Endothelial cell of umbilical vein (primary cell): Measurements from ENCODE around the gene CCBE1. TPM values are rescaled to one million over a fixed set of nuclear protein-coding genes. Genes with fewer than 3 reads are reported as not detected.

ENCODE experiments used
- BruUV-seq: library from RNA; stranded (reverse); fragments of 400-500 nt; replicated peaks from 2 replicates; lab custom pipeline; 2021; lab: Mats Ljungman, UMichigan
- CTCF ChIA-PET: fragments of 300-600, 350-600 bp; sonication (Branson Sonifier 250); formaldehyde crosslinking; loops from one replicate; lab custom pipeline; 2021; ENCODE audit warnings: antibody characterized with exemption, inconsistent platforms; lab: Charles Lee
- POLR2A ChIA-PET: fragments of 300-600, 350-600 bp; sonication (Branson Sonifier 250); formaldehyde crosslinking; loops from one replicate; lab custom pipeline; 2021; ENCODE audit warnings: antibody characterized with exemption, inconsistent platforms; lab: Charles Lee
- DNase-seq: peaks from one replicate; pipeline ENCODE4 v3.0.0-alpha.2; 2011; ENCODE audit warnings: low read depth, low spot score
- FAIRE-seq: peaks from 2 replicates; lab custom pipeline; 2011; peaks lifted over from hg19 to GRCh38; lab: Jason Lieb, UNC
- H2AFZ ChIP-seq: 2 replicates; pipeline ENCODE4 v1.6.0; 2012; ENCODE audit warnings: low read depth, low read length, control low read depth, inconsistent platforms
- H3K27ac ChIP-seq: 2 replicates; pipeline ENCODE4 v1.5.1; 2011; ENCODE audit warnings: low read depth, mild to moderate bottlenecking, control low read depth, low read length, moderate library complexity; ENCODE audit not compliant: insufficient read depth
- H3K27me3 ChIP-seq, 2 experiments: 2 replicates each; pipeline versions ENCODE4 v1.6.0 to v1.6.1; 2011; ENCODE audit warnings: low read length in 2 of 2, mixed read lengths in 1 of 2; ENCODE audit not compliant: control insufficient read depth in 2 of 2, insufficient read depth in 2 of 2
- H3K36me3 ChIP-seq, 2 experiments: 2 replicates in 1 of 2; 3 replicates in 1 of 2; pipeline ENCODE4 v1.5.1; 2011; ENCODE audit warnings: low read length in 2 of 2, mild to moderate bottlenecking in 1 of 2, moderate library complexity in 1 of 2; ENCODE audit not compliant: control insufficient read depth in 2 of 2, insufficient read depth in 2 of 2; ENCODE audit errors: extremely low read depth in 1 of 2
- H3K4me1 ChIP-seq: 3 replicates; pipeline ENCODE4 v1.5.1; 2011; ENCODE audit warnings: mild to moderate bottlenecking, low read length; ENCODE audit not compliant: control insufficient read depth, insufficient read depth; ENCODE audit errors: extremely low read depth
- H3K4me2 ChIP-seq: 2 replicates; pipeline ENCODE4 v1.6.1; 2011; ENCODE audit warnings: low read length, control low read depth, mixed read lengths; ENCODE audit not compliant: insufficient read depth
- H3K4me3 ChIP-seq, 3 experiments: fragments of 200-600 bp in 1 of 3; sonication (generic), shearing (Covaris generic) in 1 of 3; replicated peaks in 1 of 3; 2 replicates each; pipeline ENCODE4 v1.5.1; 2011 to 2016; ENCODE audit warnings: control low read depth in 3 of 3, low read length in 3 of 3, mild to moderate bottlenecking in 2 of 3, inconsistent platforms in 1 of 3, low read depth in 1 of 3, moderate library complexity in 1 of 3; ENCODE audit not compliant: insufficient read depth in 1 of 3
- H3K79me2 ChIP-seq: 2 replicates; pipeline ENCODE4 v1.6.0; 2012; ENCODE audit warnings: low read length, inconsistent platforms; ENCODE audit not compliant: control insufficient read depth, insufficient read depth
- H3K9ac ChIP-seq: replicated peaks from 2 replicates; pipeline ENCODE3; 2011; ENCODE audit warnings: low read length, control low read depth; ENCODE audit not compliant: insufficient read depth; ENCODE audit errors: extremely low read depth
- H3K9me1 ChIP-seq: replicated peaks from 3 replicates; pipeline ENCODE4 v1.6.0; 2011; ENCODE audit warnings: mild to moderate bottlenecking, low read length; ENCODE audit not compliant: control insufficient read depth, insufficient read depth; ENCODE audit errors: extremely low read depth
- H3K9me3 ChIP-seq: replicated peaks from 2 replicates; pipeline ENCODE4 v1.5.1; 2012; ENCODE audit warnings: low read length, inconsistent platforms; ENCODE audit not compliant: control insufficient read depth, insufficient read depth
- H4K20me1 ChIP-seq: replicated peaks from 2 replicates; pipeline ENCODE3; 2011; ENCODE audit warnings: mild to moderate bottlenecking, low read length; ENCODE audit not compliant: control insufficient read depth, insufficient read depth; ENCODE audit errors: extremely low read depth
- EZH2 ChIP-seq: IDR thresholded peaks from 2 replicates; pipeline ENCODE4 v1.6.1; 2012; ENCODE audit warnings: borderline replicate concordance, low read depth, mild to moderate bottlenecking, moderate library complexity, low read length, inconsistent platforms; ENCODE audit not compliant: severe bottlenecking
- FOS ChIP-seq: IDR thresholded peaks from 2 replicates; pipeline ENCODE4 v1.6.1; 2011; ENCODE audit warnings: mild to moderate bottlenecking, low read length, moderate library complexity, borderline replicate concordance; ENCODE audit not compliant: insufficient read depth
- GATA2 ChIP-seq: IDR thresholded peaks from 2 replicates; pipeline ENCODE4 v1.7.0; 2011; ENCODE audit warnings: low read depth, mild to moderate bottlenecking, moderate library complexity, mixed read lengths, low read length; ENCODE audit not compliant: insufficient read length, insufficient read depth
- JUN ChIP-seq: IDR thresholded peaks from 2 replicates; pipeline ENCODE4 v1.6.1; 2011; ENCODE audit warnings: borderline replicate concordance, low read depth; ENCODE audit not compliant: insufficient read length, insufficient read depth
- MYC ChIP-seq: IDR thresholded peaks from one replicate; pipeline ENCODE4 v1.6.1; 2011; ENCODE audit warnings: mild to moderate bottlenecking, low read depth, low read length
- POLR2A ChIP-seq: IDR thresholded peaks from 2 replicates; pipeline ENCODE4 v1.6.1; 2012; ENCODE audit warnings: low read depth, mild to moderate bottlenecking, control low read depth, low read length
- POLR2AphosphoS5 ChIP-seq: IDR thresholded peaks from 2 replicates; pipeline ENCODE4 v1.6.1; 2012; ENCODE audit warnings: low read depth, mild to moderate bottlenecking, control low read depth, low read length, moderate library complexity; ENCODE audit not compliant: insufficient read depth
- dilution Hi-C: fragments of 300-500 bp; cut with MboI; formaldehyde crosslinking; loops from one replicate; pipeline ENCODE4 v1.15.0; 2019; ENCODE audit warnings: low sequenced_read_pairs; ENCODE audit not compliant: extremely low pct_ligation_motif_present
- intact Hi-C: fragments of 100-400 bp; cut with micrococcal nuclease; formaldehyde crosslinking; loops from one replicate; pipeline ENCODE4 v1.10.0; 2022
- polyA plus RNA-seq, 4 experiments: library from polyadenylated mRNA; depleted of rRNA in 3 of 4; stranded (reverse) in 3 of 4; unstranded in 1 of 4; fragments of >200 nt; gene quantifications; 2 replicates each; pipeline versions ENCODE4 v1.2.1 to v1.2.3, GENCODE V29; 2011 to 2012; ENCODE audit warnings: missing spikeins in 1 of 4
- total RNA-seq: library from RNA; stranded (reverse); gene quantifications from 2 replicates; pipeline ENCODE4 v1.2.3, GENCODE V29; 2021
- TF ChIP-seq, protein P1 (sequence below), 2 donors: IDR thresholded peaks; 1 replicate in 1 of 2; 2 replicates in 1 of 2; pipeline ENCODE4 v1.5.1; 2011; ENCODE audit warnings: low read length in 2 of 2, mild to moderate bottlenecking in 2 of 2, moderate library complexity in 2 of 2, control low read depth in 1 of 2, inconsistent platforms in 1 of 2, low read depth in 1 of 2; ENCODE audit not compliant: insufficient read depth in 1 of 2; ENCODE audit errors: extremely low read depth in 1 of 2
- TF ChIP-seq, protein P2 (sequence below): IDR thresholded peaks from 2 replicates; pipeline ENCODE4 v1.6.1; 2011; ENCODE audit not compliant: insufficient read depth, insufficient read length

CCBE1 gene
- total and polyA plus RNA-seq, 2 donors (not counting 3 experiments of a cell fraction or from before 2014, with no cell fraction given): 0.04 TPM; not detected in 1

DNA sequence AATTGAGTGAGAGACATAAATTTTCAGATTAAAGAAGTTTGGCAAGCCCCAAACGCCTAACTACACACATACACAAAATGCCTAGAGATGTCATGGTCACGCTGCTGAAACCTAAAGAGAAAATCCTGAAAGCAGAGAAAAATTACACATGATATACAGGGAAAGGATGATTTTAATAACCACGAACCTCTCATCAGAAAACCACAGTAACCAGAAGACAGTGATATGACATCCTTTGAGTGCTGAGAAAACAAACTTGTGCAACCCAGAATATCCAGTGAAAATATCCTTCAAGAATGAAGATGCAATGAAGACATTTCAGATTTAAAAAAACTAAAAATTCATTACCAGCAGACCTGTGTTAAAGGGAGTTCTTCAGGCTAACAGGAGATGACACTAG lies 215.8 kb downstream of the CCBE1 start:
- H3K4me3 ChIP-seq: no peak overlapping the region
- H4K20me1 ChIP-seq: no peaks in the 10 kb centered on the region
- intact Hi-C loops: no loop called here
- no peak overlapping the region for H3K27ac ChIP-seq
- no peaks in the 10 kb centered on the region for H3K9me3 ChIP-seq
- dilution Hi-C loops: no loop called here
- DNase-seq (no peak), FAIRE-seq (no peak)
- H3K27me3 ChIP-seq: no peaks in the 10 kb centered on the region
- H3K9me1 ChIP-seq: no peaks in the 10 kb centered on the region
- CTCF ChIA-PET: no interaction called here
- no peaks in the 10 kb centered on the region for H3K36me3 ChIP-seq
- no peak for TF ChIP-seq JUN
- TF ChIP-seq, protein P1, sequence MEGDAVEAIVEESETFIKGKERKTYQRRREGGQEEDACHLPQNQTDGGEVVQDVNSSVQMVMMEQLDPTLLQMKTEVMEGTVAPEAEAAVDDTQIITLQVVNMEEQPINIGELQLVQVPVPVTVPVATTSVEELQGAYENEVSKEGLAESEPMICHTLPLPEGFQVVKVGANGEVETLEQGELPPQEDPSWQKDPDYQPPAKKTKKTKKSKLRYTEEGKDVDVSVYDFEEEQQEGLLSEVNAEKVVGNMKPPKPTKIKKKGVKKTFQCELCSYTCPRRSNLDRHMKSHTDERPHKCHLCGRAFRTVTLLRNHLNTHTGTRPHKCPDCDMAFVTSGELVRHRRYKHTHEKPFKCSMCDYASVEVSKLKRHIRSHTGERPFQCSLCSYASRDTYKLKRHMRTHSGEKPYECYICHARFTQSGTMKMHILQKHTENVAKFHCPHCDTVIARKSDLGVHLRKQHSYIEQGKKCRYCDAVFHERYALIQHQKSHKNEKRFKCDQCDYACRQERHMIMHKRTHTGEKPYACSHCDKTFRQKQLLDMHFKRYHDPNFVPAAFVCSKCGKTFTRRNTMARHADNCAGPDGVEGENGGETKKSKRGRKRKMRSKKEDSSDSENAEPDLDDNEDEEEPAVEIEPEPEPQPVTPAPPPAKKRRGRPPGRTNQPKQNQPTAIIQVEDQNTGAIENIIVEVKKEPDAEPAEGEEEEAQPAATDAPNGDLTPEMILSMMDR (IDR thresholded peaks at IDR 0.05; ENCODE audit: extremely low read depth in 1 of 2, insufficient read depth in 1 of 2, low read depth in 1 of 2, low read length in 2 of 2): no peak
- TF ChIP-seq, protein P2, sequence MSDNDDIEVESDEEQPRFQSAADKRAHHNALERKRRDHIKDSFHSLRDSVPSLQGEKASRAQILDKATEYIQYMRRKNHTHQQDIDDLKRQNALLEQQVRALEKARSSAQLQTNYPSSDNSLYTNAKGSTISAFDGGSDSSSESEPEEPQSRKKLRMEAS: no peak
- TF ChIP-seq EZH2: no peak
- TF ChIP-seq POLR2AphosphoS5: no peak
- TF ChIP-seq FOS: no peak
- no peak for TF ChIP-seq GATA2
- no peak for TF ChIP-seq MYC
- TF ChIP-seq POLR2A: no peak
- H3K4me1 ChIP-seq: no peaks in the 10 kb centered on the region
- POLR2A ChIA-PET: no interaction called here
- H3K4me2 ChIP-seq: no peak overlapping the region
- no peak overlapping the region for H2AFZ ChIP-seq
- H3K79me2 ChIP-seq: no peaks in the 10 kb centered on the region
- no TSS peak for BruUV-seq
- no peak overlapping the region for H3K9ac ChIP-seq
